MCF 10A (cell line): ENCODE data around the gene ERVK3-1. TPM values are rescaled to one million over a fixed set of nuclear protein-coding genes. Genes with fewer than 3 reads are reported as not detected.

Experiments used
- BruUV-seq: library from RNA; stranded (reverse); fragments of 400-500 nt; replicated peaks from 2 replicates; lab custom pipeline; 2021; lab: Mats Ljungman, UMichigan
- CTCF ChIA-PET: fragments of 300-600 bp; sonication (Branson Sonifier 250); formaldehyde crosslinking; extraction: SDS; loops from one replicate; lab custom pipeline; 2021; ENCODE audit warnings: antibody characterized with exemption, inconsistent platforms; lab: Yijun Ruan, JAX
- POLR2A ChIA-PET: fragments of 300-600, 350-650 bp; sonication (Branson Sonifier 250); formaldehyde crosslinking; extraction: SDS; loops from one replicate; lab custom pipeline; 2020; ENCODE audit warnings: antibody characterized with exemption, inconsistent platforms; lab: Yijun Ruan, JAX
- DNase-seq: peaks from one replicate; pipeline ENCODE4 v3.0.0-alpha.2; 2018; ENCODE audit not compliant: unreplicated experiment
- H3K27ac Mint-ChIP-seq: one replicate; pipeline ENCODE4 v1.8.0; 2022; ENCODE audit warnings: mild to moderate bottlenecking, low read depth, mixed read lengths; ENCODE audit not compliant: unreplicated experiment
- H3K27me3 Mint-ChIP-seq: one replicate; pipeline ENCODE4 v1.8.0; 2022; ENCODE audit warnings: mixed read lengths; ENCODE audit not compliant: insufficient read depth, unreplicated experiment
- H3K36me3 Mint-ChIP-seq: one replicate; pipeline ENCODE4 v1.8.0; 2022; ENCODE audit warnings: mild to moderate bottlenecking, moderate library complexity, mixed read lengths; ENCODE audit not compliant: insufficient read depth, unreplicated experiment
- H3K4me1 Mint-ChIP-seq: one replicate; pipeline ENCODE4 v1.8.0; 2022; ENCODE audit warnings: mixed read lengths; ENCODE audit not compliant: insufficient read depth, unreplicated experiment
- H3K4me3 Mint-ChIP-seq: one replicate; pipeline ENCODE4 v1.8.0; 2022; ENCODE audit warnings: mild to moderate bottlenecking, moderate library complexity, mixed read lengths; ENCODE audit not compliant: unreplicated experiment
- H3K9me3 Mint-ChIP-seq: one replicate; pipeline ENCODE4 v1.8.0; 2022; ENCODE audit warnings: mixed read lengths; ENCODE audit not compliant: unreplicated experiment
- CTCF ChIP-seq: fragments of 200-600 bp; IDR thresholded peaks from one replicate; pipeline ENCODE4 v1.8.0; 2022; ENCODE audit warnings: antibody characterized with exemption, mild to moderate bottlenecking; ENCODE audit not compliant: unreplicated experiment
- intact Hi-C: fragments of 100-400 bp; cut with micrococcal nuclease; formaldehyde crosslinking; loops from 2 replicates; pipeline ENCODE4 v1.14.1; 2022
- total RNA-seq: library from RNA; stranded (reverse); gene quantifications from 2 replicates; pipeline ENCODE4 v1.2.3, GENCODE V29; 2022

Gene ERVK3-1
- total RNA-seq, 1 experiment from 2014 or later: 63.1 TPM

GRCh38 chr19:58274771-58275201 is 30.4 kb upstream of the ERVK3-1 start:
- BruUV-seq: no TSS peak
- CTCF ChIA-PET: interaction anchor here (0.5 kb wide), 1 partner anchor 1115 kb away, joined by 3 read pairs; no protein-coding TSS in a partner anchor
- Mint-ChIP-seq H3K27ac (no peak overlapping the region), H3K36me3 (peaks cover 27% of the 10 kb centered on the region), H3K27me3 (no peaks in the 10 kb centered on the region), H3K4me3 (no peak overlapping the region), H3K4me1 (peaks cover 3% of the 10 kb centered on the region), H3K9me3 (peaks cover 9% of the 10 kb centered on the region)
- POLR2A ChIA-PET: no interaction called here
- intact Hi-C loops: no loop called here
- peak; percentile 21 for DNase-seq
- TF ChIP-seq CTCF: no peak

GRCh38 chr19:58275564-58275963 is 29.6 kb upstream of the ERVK3-1 start:
- no peak overlapping the region for H3K27ac Mint-ChIP-seq
- ChIA-PET POLR2A (interaction anchor here (1.1 to 1.3 kb wide), 2 partner anchors 10 to 47 kb away, joined by 4 to 10 read pairs; partner anchors contain the start of gene ZNF544), CTCF (interaction anchor here (0.6 to 0.7 kb wide), 3 partner anchors 30 to 1580 kb away, joined by 3 to 4 read pairs (median 3); no protein-coding TSS in a partner anchor)
- peaks cover 9% of the 10 kb centered on the region for H3K4me1 Mint-ChIP-seq
- no peak overlapping the region for H3K4me3 Mint-ChIP-seq
- H3K9me3 Mint-ChIP-seq: peaks cover 9% of the 10 kb centered on the region
- BruUV-seq: no TSS peak
- no peak for DNase-seq
- H3K27me3 Mint-ChIP-seq: no peaks in the 10 kb centered on the region
- intact Hi-C loops: no loop called here
- peaks cover 31% of the 10 kb centered on the region for H3K36me3 Mint-ChIP-seq
- TF ChIP-seq CTCF: no peak

DNA sequence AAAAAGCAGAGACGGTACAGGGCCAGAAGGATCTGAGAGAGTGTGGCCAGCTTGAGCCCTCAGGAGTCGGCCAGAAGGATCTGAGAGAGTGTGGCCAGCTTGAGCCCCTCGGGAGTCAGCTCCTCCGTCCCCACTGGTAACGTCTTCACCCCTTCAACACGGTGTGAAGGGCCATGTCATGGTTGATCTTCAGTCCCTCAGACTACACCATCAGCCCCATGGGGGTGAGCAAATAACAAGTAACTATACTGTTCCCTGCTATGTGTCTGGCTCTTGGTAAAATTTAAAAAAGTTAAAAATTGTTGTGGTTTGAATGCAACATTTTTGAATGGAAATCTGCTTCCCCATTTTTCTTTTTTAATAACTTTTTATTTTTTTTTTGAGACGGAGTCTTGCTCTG is 28.0 kb upstream of the ERVK3-1 start:
- H3K27ac Mint-ChIP-seq: no peak overlapping the region
- no peak for TF ChIP-seq CTCF
- no peak overlapping the region for H3K4me3 Mint-ChIP-seq
- POLR2A ChIA-PET: no interaction called here
- peaks cover 18% of the 10 kb centered on the region for H3K4me1 Mint-ChIP-seq
- H3K9me3 Mint-ChIP-seq: peaks cover 18% of the 10 kb centered on the region
- H3K36me3 Mint-ChIP-seq: peaks cover 33% of the 10 kb centered on the region
- no peaks in the 10 kb centered on the region for H3K27me3 Mint-ChIP-seq
- intact Hi-C loops: no loop called here
- CTCF ChIA-PET: no interaction called here
- BruUV-seq: no TSS peak
- DNase-seq: no peak

GRCh38 chr19:58277748-58278540 is 27.2 kb upstream of the ERVK3-1 start:
- peak overlapping the region; percentile 97 for H3K27ac Mint-ChIP-seq
- TF ChIP-seq CTCF: no peak
- ChIA-PET CTCF (interaction anchor here (0.6 to 0.7 kb wide), 3 partner anchors 189 to 1683 kb away, joined by 3 to 4 read pairs (median 3); partner anchors contain the start of genes ZNF324 and ZNF71), POLR2A (interaction anchor here (0.6 to 3.3 kb wide), 19 partner anchors 8 to 1055 kb away, joined by 3 to 17 read pairs (median 3); partner anchors contain the start of genes ERVK3-1, ZNF544 and ZSCAN22)
- peaks cover 18% of the 10 kb centered on the region for H3K4me1 Mint-ChIP-seq
- DNase-seq: no peak
- peak overlapping the region; percentile 89 for H3K4me3 Mint-ChIP-seq
- TSS peak; percentile 68 for BruUV-seq
- H3K27me3 Mint-ChIP-seq: no peaks in the 10 kb centered on the region
- peaks cover 18% of the 10 kb centered on the region for H3K9me3 Mint-ChIP-seq
- intact Hi-C loops: no loop called here
- H3K36me3 Mint-ChIP-seq: peaks cover 33% of the 10 kb centered on the region
